IPS-15b (cell line): Measurements from ENCODE around the gene MRPL17.

ENCODE experiments used
- H3K27me3 ChIP-seq: one replicate; pipeline ENCODE4 v1.6.1; 2013; ENCODE audit warnings: low read length; ENCODE audit not compliant: control insufficient read depth, insufficient read depth
- H3K36me3 ChIP-seq: one replicate; pipeline ENCODE4 v1.6.1; 2013; ENCODE audit warnings: low read length; ENCODE audit not compliant: control insufficient read depth, insufficient read depth
- H3K4me1 ChIP-seq: one replicate; pipeline ENCODE4 v1.6.1; 2013; ENCODE audit warnings: mild to moderate bottlenecking, low read length; ENCODE audit not compliant: control insufficient read depth, insufficient read depth
- H3K4me3 ChIP-seq: one replicate; pipeline ENCODE4 v1.5.1; 2013; ENCODE audit warnings: low read depth, low read length
- H3K9ac ChIP-seq: one replicate; pipeline ENCODE4 v1.6.1; 2013; ENCODE audit warnings: low read depth, mild to moderate bottlenecking, low read length
- H3K9me3 ChIP-seq: one replicate; pipeline ENCODE4 v1.6.1; 2013; ENCODE audit warnings: mild to moderate bottlenecking, low read length; ENCODE audit not compliant: control insufficient read depth, insufficient read depth

The MRPL17 gene

GRCh38 chr11:6650104-6650503 lies 33.0 kb downstream of the MRPL17 start:
- Histone ChIP-seq H3K9me3 (no peaks in the 10 kb centered on the region), H3K9ac (no peak overlapping the region), H3K27me3 (peaks cover 17% of the 10 kb centered on the region), H3K36me3 (no peaks in the 10 kb centered on the region), H3K4me3 (no peak overlapping the region), H3K4me1 (peaks cover 15% of the 10 kb centered on the region)

GRCh38 chr11:6648501-6648900 lies 34.6 kb downstream of the MRPL17 start:
- no peak overlapping the region for H3K4me3 ChIP-seq
- peaks cover 7% of the 10 kb centered on the region for H3K4me1 ChIP-seq
- H3K9ac ChIP-seq, result no peak overlapping the region
- H3K36me3 ChIP-seq, result no peaks in the 10 kb centered on the region
- peaks cover 3% of the 10 kb centered on the region for H3K27me3 ChIP-seq
- no peaks in the 10 kb centered on the region for H3K9me3 ChIP-seq

DNA sequence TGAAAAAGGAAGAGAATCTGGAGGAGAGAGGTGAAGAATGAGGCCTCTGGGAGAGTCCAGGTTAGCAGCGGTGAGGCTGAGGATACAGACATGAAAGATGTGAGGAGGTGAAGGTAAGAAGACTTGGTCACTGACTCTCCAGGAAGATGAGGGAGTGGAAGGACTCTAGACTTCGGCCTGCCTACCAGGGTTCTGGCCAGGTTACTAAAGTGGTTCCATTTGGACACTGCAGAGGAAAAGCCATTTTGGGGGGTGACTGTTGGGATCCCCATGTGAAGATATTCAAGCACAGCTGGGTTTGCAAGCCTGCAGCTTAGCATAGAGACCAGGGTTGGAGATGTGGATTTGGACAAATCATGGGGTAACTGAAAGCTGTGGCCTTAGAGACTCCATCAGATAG lies 35.3 kb downstream of the MRPL17 start:
- H3K9ac ChIP-seq, result no peak overlapping the region
- H3K27me3 ChIP-seq, result no peaks in the 10 kb centered on the region
- H3K4me1 ChIP-seq, result peaks cover 7% of the 10 kb centered on the region
- H3K4me3 ChIP-seq, result no peak overlapping the region
- H3K36me3 ChIP-seq, result no peaks in the 10 kb centered on the region
- no peaks in the 10 kb centered on the region for H3K9me3 ChIP-seq

GRCh38 chr11:6646918-6647679 lies 36.0 kb downstream of the MRPL17 start:
- H3K9me3 ChIP-seq, result no peaks in the 10 kb centered on the region
- H3K27me3 ChIP-seq, result no peaks in the 10 kb centered on the region
- no peaks in the 10 kb centered on the region for H3K36me3 ChIP-seq
- no peak overlapping the region for H3K4me3 ChIP-seq
- no peak overlapping the region for H3K9ac ChIP-seq
- H3K4me1 ChIP-seq, result peaks cover 7% of the 10 kb centered on the region

GRCh38 chr11:6646576-6646917 lies 36.6 kb downstream of the MRPL17 start:
- Histone ChIP-seq H3K9me3 (no peaks in the 10 kb centered on the region), H3K4me3 (no peak overlapping the region), H3K27me3 (no peaks in the 10 kb centered on the region), H3K36me3 (no peaks in the 10 kb centered on the region), H3K9ac (peak overlapping the region; percentile 17), H3K4me1 (peaks cover 7% of the 10 kb centered on the region)

GRCh38 chr11:6646071-6646470 lies 37.1 kb downstream of the MRPL17 start:
- H3K9me3 ChIP-seq, result no peaks in the 10 kb centered on the region
- no peaks in the 10 kb centered on the region for H3K36me3 ChIP-seq
- no peak overlapping the region for H3K4me3 ChIP-seq
- H3K4me1 ChIP-seq, result peaks cover 7% of the 10 kb centered on the region
- H3K9ac ChIP-seq, result no peak overlapping the region
- no peaks in the 10 kb centered on the region for H3K27me3 ChIP-seq

- peaks cover 7% of the 10 kb centered on the region for H3K4me1 ChIP-seq
- no peak overlapping the region for H3K9ac ChIP-seq
- no peaks in the 10 kb centered on the region for H3K27me3 ChIP-seq
- no peak overlapping the region for H3K4me3 ChIP-seq
- no peaks in the 10 kb centered on the region for H3K9me3 ChIP-seq
- H3K36me3 ChIP-seq, result no peaks in the 10 kb centered on the region
Measured at GRCh38 chr11:6642957-6643356, 40.2 kb downstream of the MRPL17 start.

DNA sequence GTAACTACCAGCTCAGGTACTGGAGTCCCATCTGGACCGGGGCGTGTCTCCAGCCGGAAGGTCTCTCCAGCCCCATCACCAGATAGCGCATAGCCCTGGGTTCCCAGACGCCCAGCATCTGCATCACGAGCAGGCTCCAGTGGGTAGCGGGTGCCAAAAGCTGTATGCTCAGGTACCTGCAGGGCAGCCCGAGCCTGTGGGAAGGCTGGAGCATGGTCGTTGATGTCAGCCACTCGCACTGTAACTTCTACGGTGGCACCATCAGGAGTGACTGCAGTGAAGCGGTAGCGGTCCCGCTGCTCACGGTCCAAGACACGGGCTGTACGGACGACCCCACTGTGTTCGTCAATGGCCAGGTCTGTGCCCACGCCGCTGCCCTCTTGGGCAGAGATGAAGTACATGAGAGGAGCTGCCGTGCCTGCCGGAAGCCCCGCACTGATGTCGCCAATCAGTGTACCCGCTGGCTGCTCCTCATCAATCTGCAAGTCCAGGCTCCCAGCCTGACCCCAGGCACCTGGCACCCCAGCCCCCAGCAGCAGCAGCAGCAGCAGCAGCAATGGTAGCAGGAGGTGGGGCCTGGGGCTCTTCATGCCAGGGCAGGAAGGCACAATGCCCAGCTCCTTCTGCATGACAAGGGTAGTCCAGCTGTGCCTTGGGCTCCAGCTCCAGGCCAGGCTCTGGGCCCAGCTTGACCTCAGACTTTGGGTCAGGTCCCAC lies 42.0 kb downstream of the MRPL17 start:
- Histone ChIP-seq H3K36me3 (no peaks in the 10 kb centered on the region), H3K9ac (no peak overlapping the region), H3K4me1 (no peaks in the 10 kb centered on the region), H3K4me3 (no peak overlapping the region), H3K9me3 (no peaks in the 10 kb centered on the region), H3K27me3 (no peaks in the 10 kb centered on the region)

DNA sequence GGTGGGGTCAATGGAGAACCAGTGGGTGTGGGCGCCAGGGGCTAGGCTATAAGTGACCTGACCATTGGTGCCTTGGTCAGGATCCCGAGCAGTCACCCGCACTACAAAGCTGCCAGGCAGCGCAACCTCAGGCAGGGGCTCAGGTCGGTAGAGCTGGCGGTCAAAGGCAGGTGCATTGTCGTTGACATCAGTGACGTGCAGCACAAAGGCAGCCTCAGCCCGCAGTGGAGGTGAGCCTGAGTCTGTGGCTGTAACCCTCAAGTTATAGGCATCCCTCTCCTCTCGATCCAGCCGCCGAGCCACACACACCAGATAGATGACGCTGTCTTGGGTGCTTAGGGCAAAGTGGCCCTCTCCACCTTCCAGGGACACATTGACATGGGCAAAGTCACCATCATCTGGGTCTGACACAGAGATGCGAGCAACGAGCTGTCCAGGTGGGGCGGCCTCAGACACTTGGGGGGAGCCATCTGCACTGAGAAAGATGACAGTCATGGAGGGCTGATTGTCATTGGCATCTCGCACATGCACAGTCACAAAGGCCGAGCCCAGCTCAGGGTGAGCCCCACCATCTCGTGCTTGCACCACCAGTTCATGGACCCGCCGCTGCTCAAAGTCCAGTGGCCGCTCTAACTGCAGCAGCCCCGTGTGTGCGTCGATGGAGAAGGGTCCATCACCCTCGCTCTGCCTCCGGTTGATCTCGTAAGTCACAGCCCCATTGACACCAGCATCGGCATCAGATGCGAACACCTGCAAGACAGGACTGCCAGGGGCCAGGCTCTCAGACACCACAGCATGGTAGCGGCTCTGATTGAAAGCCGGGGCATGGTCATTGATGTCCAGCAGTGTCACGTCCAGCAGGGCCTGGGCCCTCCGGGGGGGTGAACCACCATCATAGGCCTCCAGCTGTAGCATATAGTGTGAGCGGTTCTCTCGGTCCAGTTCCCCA lies 42.8 kb downstream of the MRPL17 start:
- H3K9me3 ChIP-seq, result no peaks in the 10 kb centered on the region
- no peaks in the 10 kb centered on the region for H3K27me3 ChIP-seq
- H3K4me1 ChIP-seq, result no peaks in the 10 kb centered on the region
- H3K9ac ChIP-seq, result no peak overlapping the region
- no peaks in the 10 kb centered on the region for H3K36me3 ChIP-seq
- H3K4me3 ChIP-seq, result no peak overlapping the region

GRCh38 chr11:6638429-6638828 lies 44.7 kb downstream of the MRPL17 start:
- Histone ChIP-seq H3K4me1 (no peaks in the 10 kb centered on the region), H3K4me3 (no peak overlapping the region), H3K9me3 (no peaks in the 10 kb centered on the region), H3K36me3 (no peaks in the 10 kb centered on the region), H3K27me3 (no peaks in the 10 kb centered on the region), H3K9ac (no peak overlapping the region)

DNA sequence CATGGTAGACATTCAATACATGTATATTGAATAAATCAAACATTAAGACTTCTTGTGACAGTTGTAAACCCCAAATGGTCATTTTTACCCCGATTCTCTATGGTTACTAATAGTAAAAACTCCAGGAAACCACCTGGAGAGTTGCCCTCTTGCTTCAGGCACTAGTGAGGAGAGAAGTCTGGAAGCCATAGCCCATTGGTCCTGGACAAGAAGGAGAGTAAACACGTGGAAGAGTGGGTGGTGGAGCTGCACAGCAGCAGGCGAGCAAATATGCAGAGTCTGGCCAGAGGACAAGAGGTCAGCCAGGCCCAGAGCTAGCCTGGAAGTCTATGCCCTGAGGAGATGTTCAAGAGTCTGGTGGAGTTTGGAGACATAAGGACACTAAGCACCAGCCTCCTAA lies 45.3 kb downstream of the MRPL17 start:
- no peak overlapping the region for H3K9ac ChIP-seq
- no peaks in the 10 kb centered on the region for H3K27me3 ChIP-seq
- H3K9me3 ChIP-seq, result no peaks in the 10 kb centered on the region
- no peaks in the 10 kb centered on the region for H3K4me1 ChIP-seq
- no peaks in the 10 kb centered on the region for H3K36me3 ChIP-seq
- H3K4me3 ChIP-seq, result no peak overlapping the region
